ENCODE measurements around the gene S100Z.
"Not testable (repeated sequence)": the region's sequence is repeated elsewhere in the genome, so short reads cannot be mapped to it uniquely, and the experiment has no call there.

The S100Z gene

DNA sequence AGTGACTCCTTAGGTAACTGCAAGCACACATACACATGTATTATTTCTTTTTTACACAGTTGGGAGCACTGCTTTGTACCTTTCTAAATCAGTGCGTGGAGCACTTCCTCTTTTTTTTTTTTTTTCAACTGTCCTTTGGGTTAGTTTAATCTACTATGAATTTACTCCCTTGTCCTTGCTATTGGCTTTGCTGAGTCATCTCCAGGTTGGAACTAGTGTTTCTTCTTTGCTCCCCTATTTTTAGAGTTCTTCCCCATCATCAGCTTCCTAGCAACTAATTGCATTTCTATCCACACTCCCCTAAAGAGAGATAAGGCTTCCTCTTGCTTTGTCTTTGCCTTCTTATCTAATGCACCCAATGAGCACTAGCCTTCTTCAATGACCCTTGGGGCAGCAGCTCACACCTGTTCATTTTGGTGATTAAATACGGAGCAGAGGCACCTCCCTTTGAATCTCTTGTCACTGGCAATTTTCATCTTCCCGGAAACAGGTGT is 24.3 kb downstream of the S100Z start:
- DNase-seq (ENCODE audit: low spot score) = no peak

DNA sequence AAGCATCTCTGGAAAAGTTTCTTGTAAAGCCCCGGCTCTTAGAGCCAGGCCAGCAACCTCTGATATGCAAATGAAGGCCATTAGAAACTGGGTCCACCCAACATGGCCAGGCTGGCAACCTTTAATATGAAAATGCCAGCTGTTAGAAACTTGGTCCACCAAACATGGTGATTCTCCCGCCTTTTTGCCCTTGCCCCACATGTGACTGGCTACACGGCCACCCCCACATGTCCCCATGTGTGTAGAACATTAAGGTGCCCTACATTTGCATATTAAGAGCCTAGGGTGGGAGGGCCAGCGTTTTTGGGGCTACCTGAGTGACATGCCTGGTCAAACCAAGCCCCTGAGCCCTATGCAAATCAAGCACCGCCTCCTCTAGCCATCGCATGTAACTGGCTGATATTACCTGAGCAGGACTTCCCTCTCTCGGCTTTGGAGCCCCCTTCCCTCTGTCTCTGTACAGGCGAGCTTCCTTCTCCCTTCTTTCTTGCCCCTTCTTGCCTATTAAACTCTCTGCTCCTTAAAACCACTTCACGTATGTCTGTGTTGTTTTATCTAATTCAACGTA is 39.0 kb downstream of the S100Z start:
- DNase-seq (ENCODE audit: low spot score) = no peak

DNA sequence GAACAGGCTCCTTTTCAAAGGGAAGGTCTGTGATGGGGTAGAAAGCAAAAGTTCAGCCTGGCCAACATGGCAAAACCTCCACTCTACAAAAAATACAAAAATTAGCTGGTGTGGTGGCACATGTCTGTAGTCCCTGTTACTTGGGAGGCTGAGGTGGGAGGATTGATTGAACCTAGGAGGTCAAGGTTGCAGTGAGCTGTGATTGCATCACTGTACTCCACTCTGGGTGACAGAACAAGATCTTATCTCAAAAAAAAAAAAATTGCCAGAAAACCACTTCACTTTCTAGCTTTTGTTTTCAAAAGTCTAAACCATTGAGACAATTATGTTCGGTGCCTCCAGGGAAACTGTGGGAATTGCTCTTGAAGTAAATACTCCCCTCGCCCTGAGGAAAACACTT is 43.5 kb downstream of the S100Z start:
- DNase-seq (ENCODE audit: low spot score) = no peak

- DNase-seq (ENCODE audit: low spot score) = no peak
These were observed 46.4 kb downstream of the S100Z start for GRCh38 chr5:76896196-76896595.

DNA sequence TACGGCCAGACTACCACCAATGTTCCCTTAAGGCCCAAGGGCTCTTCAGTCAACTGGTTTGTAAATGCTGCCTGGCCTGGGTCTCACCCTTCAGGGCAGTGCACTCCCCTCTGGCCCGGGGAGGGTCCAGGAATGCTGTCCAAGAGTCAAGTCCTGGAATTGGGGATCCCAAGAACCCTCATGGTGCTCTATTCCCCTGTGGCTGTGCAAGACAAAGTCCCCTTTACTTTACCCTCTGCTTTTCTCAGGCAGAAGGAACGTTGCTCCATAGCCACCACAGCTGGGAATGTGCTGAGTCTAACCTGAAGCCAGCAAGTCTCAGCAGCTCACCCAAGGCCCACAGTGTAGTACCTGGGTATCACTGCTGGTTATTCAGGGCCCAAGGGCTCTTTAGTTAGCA is 51.7 kb downstream of the S100Z start:
- no peak for DNase-seq (ENCODE audit: low spot score)

DNA sequence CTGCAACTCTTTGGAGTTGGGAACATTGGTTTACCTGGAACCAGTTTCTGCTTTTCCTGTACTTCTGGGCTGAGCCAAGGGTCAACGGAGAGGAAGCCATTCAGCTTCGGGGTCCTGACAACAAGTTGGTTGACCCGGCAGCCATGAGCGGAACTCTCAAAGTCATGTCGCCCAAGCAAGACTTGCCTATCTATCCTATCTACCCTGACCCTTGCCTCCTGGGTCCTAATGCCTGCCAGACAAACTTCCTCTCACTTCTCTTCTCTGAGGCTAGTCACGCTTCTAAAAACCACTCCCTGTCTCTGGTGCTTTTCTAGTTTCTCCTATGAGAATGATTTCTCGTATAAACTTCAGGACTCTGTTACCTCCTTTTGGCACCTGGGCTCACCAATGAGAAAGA is 58.4 kb downstream of the S100Z start:
- DNase-seq (ENCODE audit: low spot score) = no peak

- DNase-seq (ENCODE audit: low spot score) = not testable (repeated sequence)
These were observed 60.6 kb downstream of the S100Z start for GRCh38 chr5:76910344-76910933.

DNA sequence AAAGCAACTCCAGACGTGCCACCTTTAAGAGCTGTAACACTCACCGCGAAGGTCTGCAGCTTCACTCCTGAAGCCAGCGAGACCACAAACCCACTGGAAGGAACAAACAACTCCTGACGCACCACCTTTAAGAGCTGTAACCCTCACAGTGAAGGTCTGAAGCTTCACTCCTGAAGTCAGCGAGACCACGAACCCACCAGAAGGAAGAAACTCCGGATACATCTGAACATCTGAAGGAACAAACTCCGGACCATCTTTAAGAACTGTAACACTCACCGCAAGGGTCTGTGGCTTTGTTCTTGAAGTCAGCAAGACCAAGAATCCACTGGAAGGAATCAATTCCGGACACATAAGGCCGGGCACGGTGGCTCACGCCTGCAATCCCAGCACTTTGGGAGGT is 64.9 kb downstream of the S100Z start:
- DNase-seq (ENCODE audit: low spot score) = not testable (repeated sequence)

- no peak for DNase-seq (ENCODE audit: low spot score)
These were observed 68.7 kb downstream of the S100Z start for GRCh38 chr5:76918539-76918938.

- DNase-seq (ENCODE audit: low spot score) = no peak
These were observed 70.7 kb downstream of the S100Z start for GRCh38 chr5:76920491-76920890.

- DNase-seq (ENCODE audit: low spot score) = no peak
These were observed 76.7 kb downstream of the S100Z start for GRCh38 chr5:76926329-76927105.

DNA sequence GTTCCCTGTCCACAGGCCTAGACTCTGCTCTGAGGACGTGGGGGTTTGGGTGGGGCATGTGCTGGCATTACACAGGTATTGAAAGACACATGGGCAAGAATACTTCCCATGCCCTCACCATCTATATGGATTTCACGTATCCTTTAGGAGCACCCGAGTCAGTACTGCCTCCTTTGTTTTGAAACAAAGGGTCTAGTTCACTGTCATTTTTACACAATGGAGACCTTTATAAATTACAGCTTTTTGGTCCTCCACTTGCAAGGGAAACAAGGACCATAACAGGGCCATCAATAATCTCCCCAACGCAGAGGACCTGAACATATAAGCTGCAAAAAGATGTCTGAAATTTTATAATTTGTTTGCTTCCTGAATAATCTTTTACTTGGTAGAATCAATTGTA is 78.1 kb downstream of the S100Z start:
- DNase-seq (ENCODE audit: low spot score) = no peak

GRCh38 chr5:76930083-76930482 is 80.3 kb downstream of the S100Z start:
- DNase-seq (ENCODE audit: low spot score) = no peak

GRCh38 chr5:76938177-76938576 is 88.4 kb downstream of the S100Z start:
- no peak for DNase-seq (ENCODE audit: low spot score)

DNA sequence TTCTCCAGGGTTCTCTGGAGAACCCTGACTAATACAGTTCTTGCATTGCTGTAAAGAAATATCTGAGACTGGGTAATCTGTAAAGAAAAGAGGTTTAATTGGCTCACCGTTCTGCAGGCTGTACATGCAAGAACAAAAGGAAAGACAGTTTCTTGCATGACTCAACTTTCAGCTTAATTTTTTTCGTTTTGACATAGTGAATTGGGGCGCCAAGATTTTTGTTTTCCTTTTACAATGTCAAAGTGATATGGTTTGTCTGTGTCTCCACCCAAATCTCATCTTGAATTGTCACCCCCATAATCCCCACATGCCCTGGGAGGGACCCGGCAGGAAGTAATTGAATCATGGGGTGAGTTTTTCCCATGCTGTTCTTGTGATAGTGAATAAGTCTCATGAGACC is 91.2 kb downstream of the S100Z start:
- no peak for DNase-seq (ENCODE audit: low spot score)

DNA sequence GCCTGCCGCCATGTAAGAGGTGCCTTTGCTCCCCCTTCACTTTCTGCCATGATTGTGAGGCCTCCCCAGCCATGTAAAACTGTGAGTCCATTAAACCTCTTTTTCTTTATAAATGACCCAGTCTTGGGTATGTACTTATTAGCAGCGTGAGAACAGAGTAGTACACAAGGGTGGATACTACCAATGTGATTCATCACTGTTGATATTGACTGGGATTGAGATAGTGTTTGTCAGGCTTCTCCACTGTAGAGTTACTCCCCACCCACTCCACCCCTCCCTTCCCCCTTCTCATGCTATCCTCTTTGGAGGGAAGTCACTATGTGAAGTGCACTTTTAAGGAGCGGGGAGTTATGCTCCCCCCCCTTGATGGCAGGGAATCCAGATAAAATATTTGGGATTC is 91.6 kb downstream of the S100Z start:
- DNase-seq (ENCODE audit: low spot score) = no peak

DNA sequence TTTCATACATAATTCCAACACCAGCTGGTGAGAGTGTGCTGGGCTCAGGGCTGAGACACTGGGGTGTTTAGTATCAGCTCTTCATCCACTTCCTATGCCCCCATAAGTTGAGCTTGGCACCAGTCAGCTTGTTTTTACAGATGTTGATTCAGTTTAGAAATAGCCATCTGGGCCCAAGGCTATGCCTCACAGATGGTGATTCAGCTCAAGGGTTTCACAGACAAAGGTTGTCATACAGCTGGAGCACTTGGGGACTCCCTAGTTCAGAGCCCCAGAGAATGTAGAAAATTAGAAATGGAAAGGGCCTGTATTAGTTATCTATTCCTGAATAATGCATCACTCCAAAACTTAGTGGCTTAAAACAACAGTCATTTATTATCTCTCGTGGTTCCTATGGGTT is 92.8 kb downstream of the S100Z start:
- DNase-seq (ENCODE audit: low spot score) = peak; percentile 14

GRCh38 chr5:76943006-76943405 is 93.2 kb downstream of the S100Z start:
- no peak for DNase-seq (ENCODE audit: low spot score)

GRCh38 chr5:76944638-76945037 is 94.8 kb downstream of the S100Z start:
- DNase-seq (ENCODE audit: low spot score) = no peak

DNA sequence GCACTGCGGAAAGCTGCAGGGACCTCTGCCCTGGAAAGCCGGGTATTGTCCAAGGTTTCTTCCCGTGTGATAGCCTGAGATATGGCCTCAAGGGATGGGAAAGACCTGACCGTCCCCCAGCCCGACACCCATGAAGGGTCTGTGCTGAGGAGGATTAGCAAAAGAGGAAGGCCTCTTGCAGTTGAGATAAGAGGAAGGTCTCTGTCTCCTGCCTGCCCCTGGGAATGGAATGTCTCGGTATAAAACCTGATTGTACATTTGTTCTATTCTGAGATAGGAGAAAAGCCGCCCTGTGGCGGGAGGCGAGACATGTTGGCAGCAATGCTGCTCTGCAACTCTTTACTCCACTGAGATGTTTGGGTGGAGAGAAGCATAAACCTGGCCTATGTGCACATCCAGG is 95.4 kb downstream of the S100Z start:
- DNase-seq (ENCODE audit: low spot score) = not testable (repeated sequence)

DNA sequence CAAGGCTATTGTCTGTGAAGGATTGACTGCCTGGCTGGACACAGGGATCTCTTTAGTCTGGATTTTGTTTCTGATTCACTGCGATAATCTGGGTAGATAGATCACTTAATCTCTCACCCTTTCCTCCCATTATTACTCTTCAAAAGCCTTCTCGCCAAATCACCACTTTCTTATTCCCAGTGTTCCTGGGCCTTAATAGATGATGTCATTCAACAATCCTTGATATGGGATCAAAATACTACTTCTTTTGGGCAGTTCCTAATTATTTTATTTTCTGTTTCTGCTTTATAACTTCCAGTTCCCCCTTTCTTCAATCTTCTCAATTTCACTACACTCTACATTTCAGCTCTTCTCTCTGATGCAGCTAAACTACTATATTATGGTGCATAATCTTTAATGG is 96.3 kb downstream of the S100Z start:
- no peak for DNase-seq (ENCODE audit: low spot score)

- DNase-seq (ENCODE audit: low spot score) = no peak
These were observed 97.3 kb downstream of the S100Z start for GRCh38 chr5:76947082-76947503.

- no peak for DNase-seq (ENCODE audit: low spot score)
These were observed 103.2 kb downstream of the S100Z start, which contains the start of gene CRHBP for GRCh38 chr5:76952795-76953536. Gene CRHBP (plus strand): TSS chr5:76953045. CDS start chr5:76953135, 90 bp downstream.

Measured in RKO (cell line).